Breast epithelium (tissue), 3 donors: ENCODE measurements around the gene RMND5A.

Experiments used
- CTCF ChIP-seq, 3 donors: fragments of 450-650 bp; IDR thresholded peaks; one replicate each; pipeline ENCODE4 v1.5.1; 2016 to 2017; ENCODE audit warnings: antibody characterized with exemption in 3 of 3, mild to moderate bottlenecking in 3 of 3, moderate library complexity in 3 of 3
- POLR2A ChIP-seq: fragments of 450-650 bp; IDR thresholded peaks from one replicate; pipeline ENCODE4 v1.6.1; 2016; ENCODE audit warnings: antibody characterized with exemption, mild to moderate bottlenecking, moderate library complexity
- POLR2AphosphoS5 ChIP-seq, 3 donors: sonication (generic); formaldehyde crosslinking; IDR thresholded peaks; one replicate each; pipeline ENCODE4 v1.6.1; 2017; ENCODE audit warnings: antibody characterized with exemption in 3 of 3

- TF ChIP-seq POLR2A (no peak), CTCF (IDR thresholded peaks at IDR 0.05) (no peak), POLR2AphosphoS5 (IDR thresholded peaks at IDR 0.05) (no peak)
These were observed 50.8 kb downstream of the RMND5A start for GRCh38 chr2:86770816-86771301.
